Stomach (tissue), 4 donors: ENCODE data around the gene PDIK1L.

ENCODE experiments used
- EP300 ChIP-seq: sonication (generic); formaldehyde crosslinking; IDR thresholded peaks from one replicate; pipeline ENCODE4 v1.6.1; 2017; ENCODE audit warnings: antibody characterized with exemption
- POLR2A ChIP-seq, 4 donors: fragments of 450-650 bp; IDR thresholded peaks; one replicate each; pipeline ENCODE4 v1.6.1; 2016; ENCODE audit warnings: antibody characterized with exemption in 4 of 4, control low read depth in 2 of 4, mild to moderate bottlenecking in 1 of 4, moderate library complexity in 1 of 4
- POLR2AphosphoS5 ChIP-seq, 3 donors: sonication (generic); formaldehyde crosslinking; IDR thresholded peaks; one replicate each; pipeline ENCODE4 v1.6.1; 2016; ENCODE audit warnings: antibody characterized with exemption in 3 of 3
- TF ChIP-seq, protein P1 (sequence below), 7 experiments: fragments of 450-650 bp in 4 of 7; fragments of 200-600 bp in 3 of 7; sonication (generic) in 3 of 7; IDR thresholded peaks; one replicate each; pipeline ENCODE4 v1.5.1; 2016 to 2019; ENCODE audit warnings: antibody characterized with exemption in 7 of 7, control low read depth in 2 of 7, mild to moderate bottlenecking in 1 of 7

DNA sequence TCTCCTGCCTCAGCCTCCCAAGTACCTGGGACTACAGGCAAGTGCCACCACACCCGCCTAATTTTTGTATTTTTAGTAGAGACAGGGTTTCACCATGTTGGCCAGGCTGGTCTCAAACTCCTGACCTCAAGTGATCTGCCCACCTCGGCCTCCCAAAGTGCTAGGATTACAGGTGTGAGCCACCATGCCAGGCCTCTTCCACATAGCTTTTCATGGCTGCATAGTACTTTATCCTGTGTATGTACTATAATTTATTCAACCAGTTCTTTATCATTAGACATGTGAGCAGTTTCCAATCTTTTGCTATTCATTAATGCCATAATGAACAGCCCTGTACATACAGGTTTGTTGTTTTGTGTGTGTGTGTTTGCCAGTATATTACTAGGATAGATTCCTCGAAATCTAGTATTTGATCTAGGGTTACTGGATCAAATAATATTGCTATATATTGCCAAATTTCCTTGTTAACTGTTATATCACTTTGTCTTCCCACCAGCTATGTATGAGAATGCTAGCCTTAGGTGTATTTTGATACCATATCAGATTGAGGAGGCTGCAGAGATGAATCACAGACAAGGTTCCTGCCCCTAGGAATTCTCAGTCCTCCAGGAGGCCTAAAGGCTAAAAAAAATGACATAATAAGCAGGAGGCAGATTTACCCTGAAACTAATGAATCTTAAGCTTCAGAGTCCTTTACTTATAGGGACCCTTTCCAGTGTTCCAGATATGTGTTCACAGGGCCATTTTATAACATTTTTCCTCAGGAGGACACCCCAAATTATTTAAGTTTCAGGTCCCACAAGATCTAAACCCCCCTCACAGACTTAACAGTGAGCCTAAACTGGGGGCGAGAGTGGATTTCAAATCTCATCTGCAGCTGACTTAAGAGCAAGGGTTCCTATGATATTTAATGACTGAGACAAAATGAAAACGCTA, 2.1 kb upstream of the PDIK1L start:
- TF ChIP-seq POLR2A (IDR thresholded peaks at IDR 0.05) (no peak), EP300 (no peak), POLR2AphosphoS5 (IDR thresholded peaks at IDR 0.05) (no peak)
- TF ChIP-seq, protein P1, sequence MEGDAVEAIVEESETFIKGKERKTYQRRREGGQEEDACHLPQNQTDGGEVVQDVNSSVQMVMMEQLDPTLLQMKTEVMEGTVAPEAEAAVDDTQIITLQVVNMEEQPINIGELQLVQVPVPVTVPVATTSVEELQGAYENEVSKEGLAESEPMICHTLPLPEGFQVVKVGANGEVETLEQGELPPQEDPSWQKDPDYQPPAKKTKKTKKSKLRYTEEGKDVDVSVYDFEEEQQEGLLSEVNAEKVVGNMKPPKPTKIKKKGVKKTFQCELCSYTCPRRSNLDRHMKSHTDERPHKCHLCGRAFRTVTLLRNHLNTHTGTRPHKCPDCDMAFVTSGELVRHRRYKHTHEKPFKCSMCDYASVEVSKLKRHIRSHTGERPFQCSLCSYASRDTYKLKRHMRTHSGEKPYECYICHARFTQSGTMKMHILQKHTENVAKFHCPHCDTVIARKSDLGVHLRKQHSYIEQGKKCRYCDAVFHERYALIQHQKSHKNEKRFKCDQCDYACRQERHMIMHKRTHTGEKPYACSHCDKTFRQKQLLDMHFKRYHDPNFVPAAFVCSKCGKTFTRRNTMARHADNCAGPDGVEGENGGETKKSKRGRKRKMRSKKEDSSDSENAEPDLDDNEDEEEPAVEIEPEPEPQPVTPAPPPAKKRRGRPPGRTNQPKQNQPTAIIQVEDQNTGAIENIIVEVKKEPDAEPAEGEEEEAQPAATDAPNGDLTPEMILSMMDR (IDR thresholded peaks at IDR 0.05) = no peak
